Fibroblast of pulmonary artery (primary cell): Measurements from ENCODE around the gene MAP7D1.
"Not testable (repeated sequence)": the region's sequence is repeated elsewhere in the genome, so short reads cannot be mapped to it uniquely, and the experiment has no call there.

Experiments used
- DNase-seq: peaks from one replicate; pipeline ENCODE4 v3.0.0-alpha.2; 2010; ENCODE audit warnings: low read depth
- H3K4me3 ChIP-seq: replicated peaks from 2 replicates; pipeline ENCODE4 v1.5.1; 2011; ENCODE audit warnings: low read depth, mild to moderate bottlenecking, control low read depth, low read length, moderate library complexity
- TF ChIP-seq, protein P1 (sequence below): IDR thresholded peaks from 2 replicates; pipeline ENCODE4 v1.5.1; 2011; ENCODE audit warnings: mild to moderate bottlenecking, control low read depth, low read length, inconsistent platforms; ENCODE audit errors: missing control alignments

The MAP7D1 gene

DNA sequence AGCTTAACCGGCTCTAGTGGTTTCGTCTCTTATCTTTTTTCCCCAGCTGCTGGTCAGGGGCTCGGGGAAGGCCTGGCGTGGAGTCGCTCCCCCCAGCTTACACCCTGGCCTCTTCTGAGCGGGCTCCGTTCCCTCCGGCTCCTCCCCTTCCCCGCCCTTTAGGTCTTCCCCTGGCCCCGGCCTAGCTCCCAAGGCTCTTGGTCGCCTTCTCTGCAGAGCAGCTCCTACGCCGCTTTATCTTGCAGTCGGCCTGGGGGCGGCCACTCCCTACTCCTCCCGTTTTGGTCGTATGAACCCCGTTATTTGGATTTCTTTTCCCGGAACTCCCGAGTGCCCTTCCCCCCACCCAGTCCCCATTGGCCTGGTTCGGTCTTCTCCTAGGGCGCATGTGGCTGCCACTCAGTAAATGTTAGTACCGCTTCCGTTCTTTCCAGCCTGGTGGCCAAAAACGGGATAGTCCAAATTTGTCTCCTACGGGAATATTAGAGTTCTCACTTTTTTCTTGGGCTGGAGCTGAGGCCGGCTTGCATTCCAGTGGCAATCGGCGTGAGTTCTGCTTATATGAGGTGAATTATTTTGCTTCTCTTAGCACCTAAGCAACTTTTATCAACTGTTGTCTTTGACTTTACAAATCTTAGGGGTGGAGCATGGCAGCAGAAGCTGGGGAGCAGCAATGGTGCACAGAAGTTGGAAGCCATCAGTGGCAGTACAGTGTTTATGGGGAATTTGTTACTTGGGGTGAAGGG, 68.8 kb downstream of the MAP7D1 start:
- DNase-seq, result peak; percentile 89
- TF ChIP-seq, protein P1, sequence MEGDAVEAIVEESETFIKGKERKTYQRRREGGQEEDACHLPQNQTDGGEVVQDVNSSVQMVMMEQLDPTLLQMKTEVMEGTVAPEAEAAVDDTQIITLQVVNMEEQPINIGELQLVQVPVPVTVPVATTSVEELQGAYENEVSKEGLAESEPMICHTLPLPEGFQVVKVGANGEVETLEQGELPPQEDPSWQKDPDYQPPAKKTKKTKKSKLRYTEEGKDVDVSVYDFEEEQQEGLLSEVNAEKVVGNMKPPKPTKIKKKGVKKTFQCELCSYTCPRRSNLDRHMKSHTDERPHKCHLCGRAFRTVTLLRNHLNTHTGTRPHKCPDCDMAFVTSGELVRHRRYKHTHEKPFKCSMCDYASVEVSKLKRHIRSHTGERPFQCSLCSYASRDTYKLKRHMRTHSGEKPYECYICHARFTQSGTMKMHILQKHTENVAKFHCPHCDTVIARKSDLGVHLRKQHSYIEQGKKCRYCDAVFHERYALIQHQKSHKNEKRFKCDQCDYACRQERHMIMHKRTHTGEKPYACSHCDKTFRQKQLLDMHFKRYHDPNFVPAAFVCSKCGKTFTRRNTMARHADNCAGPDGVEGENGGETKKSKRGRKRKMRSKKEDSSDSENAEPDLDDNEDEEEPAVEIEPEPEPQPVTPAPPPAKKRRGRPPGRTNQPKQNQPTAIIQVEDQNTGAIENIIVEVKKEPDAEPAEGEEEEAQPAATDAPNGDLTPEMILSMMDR, result peak; percentile 48
- peak overlapping the region; percentile 99 for H3K4me3 ChIP-seq

DNA sequence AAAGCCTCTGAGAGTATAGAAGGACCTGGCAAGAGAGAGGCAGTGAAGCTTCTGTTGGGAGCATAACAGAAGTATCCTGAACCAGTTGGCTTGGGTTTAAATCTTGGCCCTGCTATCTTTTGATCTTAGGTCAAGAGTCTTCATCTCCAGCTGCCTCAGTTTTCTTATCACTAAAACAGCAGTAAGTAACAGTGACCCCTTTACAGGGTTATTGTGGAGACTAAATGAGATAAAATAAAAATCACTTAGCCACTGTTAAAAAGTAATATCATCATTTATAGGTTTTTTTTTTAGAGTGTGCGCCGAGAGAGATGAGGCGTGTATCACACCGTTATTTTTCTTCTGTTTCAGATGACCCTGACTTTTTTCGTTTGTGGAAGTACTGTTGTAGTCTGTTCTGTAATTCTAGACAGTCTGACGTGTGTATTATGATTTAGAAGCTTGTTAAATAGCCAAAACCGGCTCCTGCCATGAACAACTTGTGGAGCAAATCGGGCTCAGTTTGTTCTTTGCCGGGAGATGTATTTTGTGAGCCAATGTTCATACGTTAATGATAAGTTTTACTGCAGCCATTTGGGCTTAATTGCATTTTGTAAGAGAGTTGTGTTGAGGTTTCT, 69.4 kb downstream of the MAP7D1 start:
- DNase-seq, result no peak
- TF ChIP-seq, protein P1, result no peak
- peak overlapping the region; percentile 99 for H3K4me3 ChIP-seq

DNA sequence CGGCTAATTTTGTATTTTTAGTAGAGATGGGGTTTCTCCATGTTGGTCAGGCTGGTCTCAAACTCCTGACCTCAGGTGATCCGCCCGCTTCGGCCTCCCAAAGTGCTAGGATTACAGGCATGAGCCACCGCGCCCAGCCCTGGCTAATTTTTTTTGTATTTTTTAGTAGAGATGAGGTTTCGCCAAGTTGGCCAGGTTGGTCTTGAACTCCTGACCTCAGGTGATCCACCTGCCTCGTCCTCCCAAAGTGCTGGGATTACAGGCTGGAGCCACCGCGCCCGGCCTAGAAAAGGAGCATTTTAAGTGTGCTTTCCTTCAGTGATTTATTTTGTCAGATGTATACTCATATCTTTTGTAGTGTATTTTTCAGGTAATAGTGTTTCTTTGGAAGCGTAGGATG, 74.3 kb downstream of the MAP7D1 start:
- DNase-seq, H3K4me3 ChIP-seq: not testable (repeated sequence)
